OCI-LY7 (cell line): Measurements from ENCODE around the gene MYRFL. TPM values are rescaled to one million over a fixed set of nuclear protein-coding genes. Genes with fewer than 3 reads are reported as not detected.

ENCODE experiments used
- BruUV-seq: library from RNA; stranded (reverse); fragments of 400-500 nt; replicated peaks from 2 replicates; lab custom pipeline; 2021; lab: Mats Ljungman, UMichigan
- CTCF ChIA-PET: fragments of 300-600 bp; sonication (Branson Sonifier 250); formaldehyde crosslinking; loops from one replicate; lab custom pipeline; 2022; ENCODE audit warnings: antibody characterized with exemption; ENCODE audit not compliant: unreplicated experiment; lab: Charles Lee
- POLR2A ChIA-PET: fragments of 300-600 bp; sonication (Branson Sonifier 250); formaldehyde crosslinking; loops from one replicate; lab custom pipeline; 2022; ENCODE audit warnings: antibody characterized with exemption; lab: Charles Lee
- DNase-seq: peaks from one replicate; pipeline ENCODE4 v3.0.0-alpha.2; 2015; ENCODE audit warnings: low spot score
- H2AFZ ChIP-seq: fragments of 200-600 bp; sonication (generic), shearing (Covaris generic); 2 replicates; pipeline ENCODE4 v1.6.1; 2014; ENCODE audit warnings: mild to moderate bottlenecking, antibody characterized with exemption, low read length, moderate library complexity
- H3K27ac ChIP-seq: fragments of 200-600 bp; sonication (generic); 2 replicates; pipeline ENCODE4 v1.5.1; 2014; ENCODE audit warnings: mixed run types, low read depth, mild to moderate bottlenecking, moderate library complexity, low read length, inconsistent platforms; ENCODE audit not compliant: poor library complexity, severe bottlenecking
- H3K36me3 ChIP-seq: fragments of 200-600 bp; sonication (generic); 2 replicates; pipeline ENCODE4 v1.6.1; 2014; ENCODE audit warnings: mild to moderate bottlenecking, antibody characterized with exemption, low read length, moderate library complexity, mixed read lengths; ENCODE audit not compliant: insufficient read depth
- H3K4me1 ChIP-seq: fragments of 200-600 bp; sonication (generic); 2 replicates; pipeline ENCODE4 v1.5.1; 2014; ENCODE audit warnings: mild to moderate bottlenecking, low read length; ENCODE audit not compliant: insufficient read depth, poor library complexity, severe bottlenecking
- H3K4me2 ChIP-seq: fragments of 200-600 bp; sonication (generic); 2 replicates; pipeline ENCODE4 v1.6.1; 2014; ENCODE audit warnings: mild to moderate bottlenecking, low read length
- H3K4me3 ChIP-seq: fragments of 200-600 bp; sonication (generic); 2 replicates; pipeline ENCODE4 v1.5.1; 2014; ENCODE audit warnings: mild to moderate bottlenecking, low read depth, low read length; ENCODE audit not compliant: poor library complexity, severe bottlenecking
- H3K79me2 ChIP-seq: fragments of 200-600 bp; sonication (generic); 2 replicates; pipeline ENCODE4 v1.6.1; 2016; ENCODE audit warnings: low read depth, mild to moderate bottlenecking, low read length, moderate library complexity, mixed read lengths; ENCODE audit not compliant: insufficient read depth
- H3K9me2 ChIP-seq: fragments of 200-600 bp; sonication (generic); 2 replicates; pipeline ENCODE4 v1.6.1; 2016; ENCODE audit warnings: mild to moderate bottlenecking, low read length, mixed read lengths; ENCODE audit not compliant: insufficient read depth
- H3K9me3 ChIP-seq: fragments of 200-600 bp; sonication (generic); 2 replicates; pipeline ENCODE4 v1.6.1; 2014; ENCODE audit warnings: mild to moderate bottlenecking, mixed run types, low read length, mixed read lengths
- H4K20me1 ChIP-seq: fragments of 200-600 bp; sonication (generic); 2 replicates; pipeline ENCODE4 v1.6.1; 2014; ENCODE audit warnings: mild to moderate bottlenecking, antibody characterized with exemption, low read length, moderate library complexity, mixed read lengths; ENCODE audit not compliant: insufficient read depth
- EZH2phosphoT487 ChIP-seq: fragments of 200-600 bp; sonication (generic); IDR thresholded peaks from 2 replicates; pipeline ENCODE4 v1.6.1; 2018; ENCODE audit warnings: low read depth, borderline replicate concordance, mild to moderate bottlenecking, mixed run types, antibody characterized with exemption, low read length, moderate library complexity, mixed read lengths
- intact Hi-C: fragments of 100-400 bp; cut with micrococcal nuclease; formaldehyde crosslinking; loops from one replicate; pipeline ENCODE4 v1.10.0; 2022; ENCODE audit not compliant: unreplicated experiment
- total RNA-seq, 2 experiments: library from RNA; depleted of rRNA in 1 of 2; stranded (reverse); fragments of >200 nt in 1 of 2; shearing (Covaris generic) in 1 of 2; gene quantifications; 2 replicates each; pipeline ENCODE4 v1.2.3, GENCODE V29; 2014 to 2022
- TF ChIP-seq, protein P1 (sequence below): fragments of 200-600 bp; sonication (generic); conservative IDR thresholded peaks from 2 replicates; pipeline ENCODE4 v1.5.1; 2014; ENCODE audit warnings: mild to moderate bottlenecking, antibody characterized with exemption, low read length, moderate library complexity, mixed read lengths

Gene MYRFL
- total RNA-seq, 2 experiments from 2014 or later = 0.41 TPM; not detected in 1

DNA sequence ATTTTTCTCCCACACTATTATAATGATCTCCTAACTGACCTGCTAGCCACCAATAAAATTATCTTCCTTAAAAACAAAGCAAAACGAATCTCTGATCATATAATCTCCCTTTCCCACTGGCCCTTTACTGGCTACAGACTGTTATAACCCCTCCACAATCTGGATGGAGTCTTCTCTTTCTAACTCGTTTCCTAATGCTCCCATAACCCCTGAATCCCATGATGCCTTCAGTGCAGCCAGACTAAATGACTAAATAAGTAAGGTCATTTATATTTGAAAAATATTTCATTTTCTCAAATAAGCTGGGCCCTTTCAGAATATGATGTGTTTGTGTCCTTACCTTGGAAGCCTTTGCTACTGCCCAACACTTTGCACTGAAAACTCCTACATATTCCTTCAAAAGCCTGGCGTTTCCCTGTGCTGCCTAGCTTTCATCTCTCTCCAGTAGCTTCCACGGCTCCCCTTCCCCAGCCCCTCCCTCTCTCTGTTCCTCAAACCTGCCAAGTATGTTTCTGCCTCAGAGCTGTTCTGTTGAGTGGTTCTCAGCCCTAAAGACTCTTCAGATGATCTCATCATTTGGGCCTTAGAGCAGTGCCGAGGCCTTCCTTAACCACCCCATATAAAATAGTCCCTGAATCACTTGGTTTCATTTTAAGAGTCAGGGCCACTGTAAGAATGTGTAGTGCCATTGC is 91.7 kb downstream of the MYRFL start:
- TF ChIP-seq, protein P1, sequence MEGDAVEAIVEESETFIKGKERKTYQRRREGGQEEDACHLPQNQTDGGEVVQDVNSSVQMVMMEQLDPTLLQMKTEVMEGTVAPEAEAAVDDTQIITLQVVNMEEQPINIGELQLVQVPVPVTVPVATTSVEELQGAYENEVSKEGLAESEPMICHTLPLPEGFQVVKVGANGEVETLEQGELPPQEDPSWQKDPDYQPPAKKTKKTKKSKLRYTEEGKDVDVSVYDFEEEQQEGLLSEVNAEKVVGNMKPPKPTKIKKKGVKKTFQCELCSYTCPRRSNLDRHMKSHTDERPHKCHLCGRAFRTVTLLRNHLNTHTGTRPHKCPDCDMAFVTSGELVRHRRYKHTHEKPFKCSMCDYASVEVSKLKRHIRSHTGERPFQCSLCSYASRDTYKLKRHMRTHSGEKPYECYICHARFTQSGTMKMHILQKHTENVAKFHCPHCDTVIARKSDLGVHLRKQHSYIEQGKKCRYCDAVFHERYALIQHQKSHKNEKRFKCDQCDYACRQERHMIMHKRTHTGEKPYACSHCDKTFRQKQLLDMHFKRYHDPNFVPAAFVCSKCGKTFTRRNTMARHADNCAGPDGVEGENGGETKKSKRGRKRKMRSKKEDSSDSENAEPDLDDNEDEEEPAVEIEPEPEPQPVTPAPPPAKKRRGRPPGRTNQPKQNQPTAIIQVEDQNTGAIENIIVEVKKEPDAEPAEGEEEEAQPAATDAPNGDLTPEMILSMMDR = no peak
- no peak for TF ChIP-seq EZH2phosphoT487
- DNase-seq = no peak
- POLR2A ChIA-PET = interaction anchor here (0.6 to 2.1 kb wide), 5 partner anchors 8 to 377 kb away, joined by 3 to 8 read pairs (median 5); no protein-coding TSS in a partner anchor
- Histone ChIP-seq H3K9me2 (no peaks in the 10 kb centered on the region), H3K4me3 (no peak overlapping the region), H3K4me1 (peaks cover 28% of the 10 kb centered on the region), H3K4me2 (no peak overlapping the region), H2AFZ (peak overlapping the region; percentile 49), H3K79me2 (no peaks in the 10 kb centered on the region), H3K36me3 (peaks cover 9% of the 10 kb centered on the region; the same call in 1 of the 2 replicates), H3K27ac (no peak overlapping the region), H4K20me1 (no peaks in the 10 kb centered on the region), H3K9me3 (peaks cover 13% of the 10 kb centered on the region)
- intact Hi-C loops = no loop called here
- CTCF ChIA-PET = no interaction called here
- BruUV-seq = no TSS peak

- Histone ChIP-seq H2AFZ (no peak overlapping the region; the same call in 1 of the 2 replicates), H3K9me3 (peaks cover 6% of the 10 kb centered on the region), H3K27ac (no peak overlapping the region), H3K4me3 (no peak overlapping the region), H3K4me2 (no peak overlapping the region), H3K9me2 (no peaks in the 10 kb centered on the region), H3K36me3 (peaks cover 6% of the 10 kb centered on the region; the same call in 1 of the 2 replicates), H4K20me1 (no peaks in the 10 kb centered on the region), H3K79me2 (no peaks in the 10 kb centered on the region), H3K4me1 (peaks cover 28% of the 10 kb centered on the region)
- POLR2A ChIA-PET = interaction anchor here (0.6 to 1.7 kb wide), 3 partner anchors 11 to 678 kb away, joined by 3 to 4 read pairs (median 4); no protein-coding TSS in a partner anchor
- TF ChIP-seq, protein P1 = no peak
- TF ChIP-seq EZH2phosphoT487 = no peak
- DNase-seq = no peak
- CTCF ChIA-PET = no interaction called here
- intact Hi-C loops = no loop called here
- BruUV-seq = no TSS peak
Observed at GRCh38 chr12:69918287-69918686, 93.3 kb downstream of the MYRFL start.

GRCh38 chr12:69919495-69919894 is 94.5 kb downstream of the MYRFL start:
- no TSS peak for BruUV-seq
- CTCF ChIA-PET = no interaction called here
- H4K20me1 ChIP-seq = no peaks in the 10 kb centered on the region
- POLR2A ChIA-PET = interaction anchor here (0.6 to 2.6 kb wide), 5 partner anchors 9 to 38 kb away, joined by 3 to 10 read pairs (median 3); no protein-coding TSS in a partner anchor
- no peak overlapping the region for H2AFZ ChIP-seq
- no peaks in the 10 kb centered on the region for H3K36me3 ChIP-seq
- DNase-seq = no peak
- TF ChIP-seq EZH2phosphoT487 = no peak
- TF ChIP-seq, protein P1 = no peak
- H3K27ac ChIP-seq = no peak overlapping the region
- peaks cover 22% of the 10 kb centered on the region for H3K4me1 ChIP-seq
- H3K9me3 ChIP-seq = no peaks in the 10 kb centered on the region
- no peaks in the 10 kb centered on the region for H3K9me2 ChIP-seq
- intact Hi-C loops = no loop called here
- no peak overlapping the region for H3K4me2 ChIP-seq
- no peak overlapping the region for H3K4me3 ChIP-seq
- no peaks in the 10 kb centered on the region for H3K79me2 ChIP-seq
